SIG-M5 treated with dmso at 0.1 percent for 504 hours (cell line): ENCODE data around the gene DNAI7.

ENCODE experiments used
- DNase-seq: peaks from one replicate; lab custom pipeline; 2025; ENCODE audit not compliant: unreplicated experiment; lab: John Stamatoyannopoulos, UW

The DNAI7 gene

GRCh38 chr12:25102402-25102801 is 92.6 kb downstream of the DNAI7 start:
- DNase-seq, result no peak

GRCh38 chr12:25101092-25101445 is 93.9 kb downstream of the DNAI7 start:
- no peak for DNase-seq

- DNase-seq, result no peak
Observed at GRCh38 chr12:25100194-25101091, 94.5 kb downstream of the DNAI7 start.

- DNase-seq, result no peak
Observed at GRCh38 chr12:25099010-25099409, 96.0 kb downstream of the DNAI7 start.

- DNase-seq, result no peak
Observed at GRCh38 chr12:25089738-25090137, 105.2 kb downstream of the DNAI7 start.

- DNase-seq, result no peak
Observed at GRCh38 chr12:25087596-25087995, 107.4 kb downstream of the DNAI7 start.

- DNase-seq, result no peak
Observed at GRCh38 chr12:25084816-25085215, 110.1 kb downstream of the DNAI7 start.

GRCh38 chr12:25083211-25083610 is 111.7 kb downstream of the DNAI7 start:
- DNase-seq, result no peak

GRCh38 chr12:25082628-25083027 is 112.3 kb downstream of the DNAI7 start:
- DNase-seq, result no peak

- no peak for DNase-seq
Observed at GRCh38 chr12:25079393-25079792, 115.6 kb downstream of the DNAI7 start.

GRCh38 chr12:25074954-25075353 is 120.0 kb downstream of the DNAI7 start:
- no peak for DNase-seq

- no peak for DNase-seq
Observed at GRCh38 chr12:25074113-25074512, 120.8 kb downstream of the DNAI7 start.

GRCh38 chr12:25072906-25073650 is 121.9 kb downstream of the DNAI7 start:
- no peak for DNase-seq

- DNase-seq, result no peak
Observed at GRCh38 chr12:25071366-25071765, 123.6 kb downstream of the DNAI7 start.

- no peak for DNase-seq
Observed at GRCh38 chr12:25069224-25069623, 125.7 kb downstream of the DNAI7 start.

GRCh38 chr12:25065035-25065434 is 129.9 kb downstream of the DNAI7 start:
- DNase-seq, result no peak

- DNase-seq, result no peak
Observed at GRCh38 chr12:25063873-25064628, 130.9 kb downstream of the DNAI7 start.

GRCh38 chr12:25058658-25059058 is 136.3 kb downstream of the DNAI7 start:
- DNase-seq, result no peak
